Muscle layer of duodenum (tissue), 2 donors: ENCODE measurements around the gene SLC1A4.

Source experiments
- H3K27ac ChIP-seq: one replicate; pipeline ENCODE4 v1.7.0; 2013; ENCODE audit warnings: mild to moderate bottlenecking, low read length
- H3K27me3 ChIP-seq: one replicate; pipeline ENCODE4 v1.7.0; 2013; ENCODE audit warnings: low read depth, mild to moderate bottlenecking, control low read depth, low read length
- H3K36me3 ChIP-seq, 2 donors: one replicate each; pipeline ENCODE4 v1.7.0; 2013; ENCODE audit warnings: low read length in 2 of 2, control low read depth in 1 of 2, mild to moderate bottlenecking in 1 of 2; ENCODE audit not compliant: insufficient read depth in 2 of 2, control insufficient read depth in 1 of 2
- H3K4me1 ChIP-seq, 2 donors: one replicate each; pipeline ENCODE4 v1.7.0; 2013; ENCODE audit warnings: low read length in 2 of 2, mild to moderate bottlenecking in 2 of 2, control low read depth in 1 of 2, moderate library complexity in 1 of 2; ENCODE audit not compliant: insufficient read depth in 2 of 2, control insufficient read depth in 1 of 2
- H3K4me3 ChIP-seq, 2 donors: one replicate each; pipeline ENCODE4 v1.7.0; 2013; ENCODE audit warnings: low read length in 2 of 2, low read depth in 1 of 2, mild to moderate bottlenecking in 1 of 2
- H3K9me3 ChIP-seq, 2 donors: one replicate each; pipeline ENCODE4 v1.7.0; 2013; ENCODE audit warnings: low read length in 2 of 2, control low read depth in 1 of 2, mild to moderate bottlenecking in 1 of 2; ENCODE audit not compliant: control insufficient read depth in 1 of 2
- donor health status: healthy.

Gene SLC1A4

DNA sequence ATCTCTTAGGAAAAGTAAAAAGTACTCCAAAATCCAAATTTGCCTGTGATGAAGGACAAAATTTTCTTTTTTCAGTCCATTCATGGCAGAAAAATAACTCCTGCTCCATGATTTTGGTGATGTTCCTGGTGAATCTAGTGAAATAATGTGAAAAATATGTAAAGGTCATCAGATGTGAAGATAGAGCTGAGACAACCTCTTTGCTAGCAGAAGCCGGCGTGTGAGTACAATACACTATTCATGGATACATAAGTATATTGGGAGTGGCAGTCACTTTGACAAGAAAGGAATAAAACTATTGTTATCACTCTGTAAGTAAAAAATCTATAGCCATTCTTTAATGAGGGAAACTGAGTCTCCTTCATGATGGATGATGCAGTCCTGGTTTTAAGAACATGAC lies 6.3 kb upstream of the SLC1A4 start:
- Histone ChIP-seq H3K27ac (no peak overlapping the region), H3K9me3 (no peaks in the 10 kb centered on the region), H3K4me1 (peaks cover 6 to 11% of the 10 kb centered on the region in 2 donors), H3K4me3 (no peak overlapping the region), H3K36me3 (no peaks in the 10 kb centered on the region), H3K27me3 (no peaks in the 10 kb centered on the region)

DNA sequence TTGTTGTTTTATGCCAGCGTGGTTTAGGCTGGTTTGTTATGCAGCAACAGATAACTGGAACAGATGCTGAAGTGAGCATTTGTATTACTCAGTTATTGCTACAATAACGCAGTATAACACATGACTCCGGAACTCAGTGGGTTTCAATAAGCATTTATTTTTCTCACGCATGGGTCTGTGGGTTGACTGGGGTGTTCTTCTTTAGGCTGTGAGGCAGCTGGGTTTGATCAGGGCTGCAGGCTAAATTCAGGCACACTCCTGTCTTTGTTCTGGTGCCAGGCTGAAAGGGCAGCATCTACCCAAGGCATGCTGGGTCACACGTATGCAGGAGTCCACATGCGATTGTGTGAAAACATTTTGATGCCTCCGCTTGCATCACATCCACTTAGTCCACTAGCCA lies 3.8 kb upstream of the SLC1A4 start:
- Histone ChIP-seq H3K4me3 (no peak overlapping the region), H3K4me1 (peaks cover 6 to 19% of the 10 kb centered on the region in 2 donors), H3K9me3 (no peaks in the 10 kb centered on the region), H3K36me3 (no peaks in the 10 kb centered on the region), H3K27me3 (no peaks in the 10 kb centered on the region), H3K27ac (no peak overlapping the region)

DNA sequence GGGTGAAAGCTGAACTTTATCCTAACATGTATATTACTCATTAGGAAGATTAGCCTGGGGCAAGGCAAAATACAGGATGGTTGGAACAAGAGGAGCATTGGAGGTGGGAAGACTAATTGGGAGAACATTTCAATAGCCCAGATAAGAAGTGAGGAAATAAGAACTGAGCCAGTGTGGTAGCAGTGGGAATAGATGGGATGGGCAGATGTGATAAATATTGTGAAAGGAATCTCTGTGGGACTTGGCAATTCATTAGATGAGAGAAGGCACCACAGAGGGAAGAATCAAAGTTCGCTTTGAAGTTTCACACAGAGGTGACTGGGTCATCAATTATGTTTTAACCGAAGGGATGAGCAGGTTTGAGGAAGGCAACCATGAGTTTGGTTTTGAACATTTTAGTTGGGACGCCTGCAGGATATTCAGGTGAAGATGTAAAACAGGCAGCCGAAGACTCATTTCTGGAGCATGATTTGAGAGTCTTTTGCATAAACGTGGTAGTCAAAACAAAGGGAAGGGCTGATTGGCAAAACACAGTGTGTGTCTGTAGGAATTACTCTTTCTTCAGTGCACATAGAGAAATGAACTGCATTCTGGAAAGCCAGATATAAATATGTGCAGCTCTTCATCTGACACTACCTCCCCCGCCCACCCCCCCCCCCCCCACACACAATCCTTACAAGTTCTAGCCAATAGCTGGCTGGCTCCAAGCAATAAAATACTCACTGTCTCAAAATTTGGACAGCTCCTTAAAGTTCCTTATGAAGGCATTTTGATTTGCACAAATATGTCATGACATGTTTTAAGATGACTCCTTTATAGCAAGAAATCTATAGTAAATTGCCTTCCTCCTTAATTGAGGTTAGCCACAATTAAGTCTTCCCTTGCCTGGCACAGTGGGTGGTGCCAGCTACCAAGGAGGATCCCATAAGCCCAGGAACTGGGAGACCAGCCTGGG lies 1.9 kb upstream of the SLC1A4 start:
- Histone ChIP-seq H3K27ac (no peak overlapping the region), H3K27me3 (no peaks in the 10 kb centered on the region), H3K4me3 (peak overlapping the region in 1 of 2 donors; percentile 82), H3K4me1 (peaks cover 6 to 25% of the 10 kb centered on the region in 2 donors), H3K36me3 (no peaks in the 10 kb centered on the region), H3K9me3 (no peaks in the 10 kb centered on the region)

DNA sequence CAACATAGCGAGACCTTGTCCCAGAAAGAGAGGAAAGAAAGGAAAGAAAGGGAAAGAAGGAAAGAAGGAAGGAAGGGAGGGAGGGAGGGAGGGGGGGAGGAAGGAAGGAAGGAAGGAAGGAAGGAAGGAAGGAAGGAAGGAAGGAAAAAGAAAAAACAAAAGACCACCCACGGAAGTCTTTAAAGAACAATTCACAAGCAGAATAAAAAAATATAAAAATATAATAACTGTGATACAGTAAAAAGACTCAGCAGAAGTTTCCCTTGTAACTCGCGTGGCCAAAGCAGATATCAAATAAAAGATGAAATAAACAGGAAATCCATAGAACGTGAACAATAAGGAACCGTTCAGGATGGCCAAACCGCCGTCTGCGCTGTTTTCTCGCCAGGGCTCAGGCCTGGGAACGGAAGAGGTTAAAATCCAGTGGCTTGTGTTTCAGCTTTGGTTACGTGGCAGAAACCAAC lies 1.2 kb upstream of the SLC1A4 start:
- Histone ChIP-seq H3K4me3 (peak overlapping the region; percentile 82 to 89), H3K4me1 (peaks cover 6 to 25% of the 10 kb centered on the region in 2 donors), H3K36me3 (no peaks in the 10 kb centered on the region), H3K9me3 (no peaks in the 10 kb centered on the region), H3K27me3 (no peaks in the 10 kb centered on the region), H3K27ac (peak overlapping the region; percentile 93)

DNA sequence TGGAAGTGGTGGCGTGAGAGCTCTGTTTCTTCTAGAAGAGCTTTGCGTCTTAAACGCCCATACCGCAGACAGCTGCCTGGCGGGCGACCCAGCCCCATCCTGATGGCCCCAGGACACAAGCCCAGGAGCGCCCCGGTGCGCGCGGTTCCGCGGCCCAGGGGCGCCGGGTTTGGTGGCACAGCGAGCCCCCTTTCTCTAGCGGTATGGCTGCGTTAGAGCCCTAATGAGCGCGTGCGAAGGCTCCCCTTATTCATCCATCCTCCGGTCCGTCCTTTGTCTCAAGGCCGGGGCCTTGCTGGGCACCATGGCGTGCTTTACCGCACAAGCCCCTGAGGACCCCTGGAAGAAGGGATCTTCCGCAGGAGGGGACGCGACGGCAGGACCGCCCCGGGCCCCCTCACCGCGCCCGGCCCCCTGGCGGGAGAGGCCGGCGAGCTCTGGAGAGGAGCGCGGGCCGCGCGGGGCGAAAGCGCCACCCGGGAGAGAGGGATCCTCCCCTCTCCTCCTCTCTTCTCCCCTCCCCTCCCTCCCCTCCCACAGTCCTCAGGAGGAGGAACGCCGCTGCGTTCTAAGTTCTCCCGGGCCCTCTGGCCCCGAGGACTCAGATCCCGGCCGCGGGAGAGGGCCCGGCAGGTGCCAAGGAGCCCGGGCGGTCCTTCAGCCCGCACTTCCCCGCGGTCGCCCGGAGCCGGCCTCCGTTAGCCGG lies 626 bp upstream of the SLC1A4 start:
- H3K9me3 ChIP-seq = no peaks in the 10 kb centered on the region

DNA sequence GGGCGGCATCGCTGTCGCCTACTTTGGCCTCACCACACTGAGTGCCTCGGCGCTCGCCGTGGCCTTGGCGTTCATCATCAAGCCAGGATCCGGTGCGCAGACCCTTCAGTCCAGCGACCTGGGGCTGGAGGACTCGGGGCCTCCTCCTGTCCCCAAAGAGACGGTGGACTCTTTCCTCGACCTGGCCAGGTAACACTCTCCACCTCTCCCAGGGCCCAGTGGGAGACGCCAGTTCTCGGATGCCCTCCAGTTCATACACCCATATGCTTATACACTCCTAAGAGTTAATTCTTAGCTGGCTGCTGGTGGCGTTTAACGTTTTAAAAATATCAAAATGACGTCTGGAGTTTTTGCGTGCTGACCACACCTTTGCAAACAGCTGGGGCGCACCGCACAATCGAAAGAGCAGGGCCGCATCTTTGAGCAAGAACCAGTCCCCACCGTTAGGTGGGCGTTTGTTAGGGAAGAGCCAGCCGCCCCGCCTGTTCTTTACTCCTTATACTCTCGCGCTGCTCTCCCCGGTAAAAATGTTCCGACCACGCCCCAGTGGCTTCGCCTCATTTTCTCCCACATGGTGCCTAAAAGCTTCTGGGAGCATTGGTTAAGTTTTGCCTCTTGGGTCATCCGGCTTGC lies 899 bp downstream of the SLC1A4 start:
- H3K27ac ChIP-seq = no peak overlapping the region
- H3K4me3 ChIP-seq = peak overlapping the region; percentile 68 to 89
- no peaks in the 10 kb centered on the region for H3K36me3 ChIP-seq
- H3K4me1 ChIP-seq = peaks cover 6 to 25% of the 10 kb centered on the region in 2 donors
- H3K27me3 ChIP-seq = no peaks in the 10 kb centered on the region
- no peaks in the 10 kb centered on the region for H3K9me3 ChIP-seq

More for the DNA sequence above, 626 bp upstream of the SLC1A4 start:
- Histone ChIP-seq H3K4me1 (peaks cover 6 to 25% of the 10 kb centered on the region in 2 donors), H3K27ac (peak overlapping the region; percentile 93), H3K36me3 (no peaks in the 10 kb centered on the region), H3K4me3 (peak overlapping the region; percentile 82 to 89), H3K27me3 (no peaks in the 10 kb centered on the region)

DNA sequence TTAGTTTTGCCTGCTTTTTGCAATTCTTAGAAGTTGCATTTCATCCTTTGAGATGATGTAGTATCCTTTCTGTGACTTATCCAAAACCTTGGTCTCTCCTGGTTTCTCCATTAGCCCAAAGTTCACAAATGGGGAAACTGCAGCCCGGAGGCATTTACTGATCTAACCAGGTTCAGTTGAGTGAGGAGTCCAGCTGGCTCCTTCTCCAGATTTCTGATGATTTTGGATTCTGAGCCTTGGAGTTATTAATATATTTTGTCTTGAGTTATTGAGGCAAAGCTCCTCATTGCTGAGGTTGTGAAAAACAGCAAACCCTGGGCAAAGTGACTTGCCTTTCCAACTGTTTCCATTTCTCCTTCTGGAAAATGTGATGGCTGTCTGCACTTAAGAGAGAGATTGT lies 1.7 kb downstream of the SLC1A4 start:
- H3K4me1 ChIP-seq = peaks cover 6 to 25% of the 10 kb centered on the region in 2 donors
- H3K27ac ChIP-seq = no peak overlapping the region
- no peaks in the 10 kb centered on the region for H3K9me3 ChIP-seq
- no peaks in the 10 kb centered on the region for H3K27me3 ChIP-seq
- H3K36me3 ChIP-seq = no peaks in the 10 kb centered on the region
- peak overlapping the region in 1 of 2 donors; percentile 68 for H3K4me3 ChIP-seq

DNA sequence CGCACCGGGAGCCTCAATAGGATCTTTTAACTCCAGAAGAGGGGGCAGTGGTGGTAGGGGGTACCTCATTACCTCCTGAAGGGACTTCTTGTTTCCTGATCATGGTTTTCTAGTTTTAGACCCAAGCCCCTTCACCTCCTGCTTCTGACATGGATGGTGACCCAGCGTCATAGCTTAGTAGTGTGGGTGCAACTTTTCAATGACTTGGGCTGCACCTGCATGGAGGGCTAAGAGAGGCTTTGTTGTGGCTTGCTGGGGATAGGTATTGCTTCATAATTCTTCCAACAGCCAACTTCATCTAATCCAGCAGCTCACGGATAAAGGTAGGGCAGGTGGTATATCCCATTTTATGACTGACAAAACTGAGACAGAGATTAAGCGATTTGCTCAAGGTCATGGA lies 3.0 kb downstream of the SLC1A4 start:
- Histone ChIP-seq H3K9me3 (no peaks in the 10 kb centered on the region), H3K27ac (no peak overlapping the region), H3K4me3 (no peak overlapping the region), H3K4me1 (peaks cover under 1 to 20% of the 10 kb centered on the region in 2 donors), H3K27me3 (no peaks in the 10 kb centered on the region), H3K36me3 (no peaks in the 10 kb centered on the region)

DNA sequence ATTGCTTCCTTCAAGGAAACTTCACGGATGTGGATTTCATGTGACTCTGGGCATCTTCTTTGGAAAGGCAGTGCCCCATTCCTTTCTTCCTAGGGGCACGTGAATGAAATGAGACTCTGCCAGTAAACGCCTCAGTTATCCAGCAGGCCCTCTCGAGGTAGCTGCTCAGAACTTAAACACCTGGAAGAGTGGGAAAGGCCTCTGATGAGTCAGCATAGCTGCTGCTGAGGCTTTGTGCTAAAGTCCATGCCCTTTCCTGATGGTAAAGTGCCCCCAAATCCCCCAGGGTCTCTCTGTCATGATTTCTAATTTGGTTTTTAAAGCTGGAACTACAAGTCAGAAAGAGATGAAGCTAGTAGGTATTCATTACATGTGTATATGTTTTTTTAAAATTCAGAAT lies 3.8 kb downstream of the SLC1A4 start:
- no peak overlapping the region for H3K4me3 ChIP-seq

DNA sequence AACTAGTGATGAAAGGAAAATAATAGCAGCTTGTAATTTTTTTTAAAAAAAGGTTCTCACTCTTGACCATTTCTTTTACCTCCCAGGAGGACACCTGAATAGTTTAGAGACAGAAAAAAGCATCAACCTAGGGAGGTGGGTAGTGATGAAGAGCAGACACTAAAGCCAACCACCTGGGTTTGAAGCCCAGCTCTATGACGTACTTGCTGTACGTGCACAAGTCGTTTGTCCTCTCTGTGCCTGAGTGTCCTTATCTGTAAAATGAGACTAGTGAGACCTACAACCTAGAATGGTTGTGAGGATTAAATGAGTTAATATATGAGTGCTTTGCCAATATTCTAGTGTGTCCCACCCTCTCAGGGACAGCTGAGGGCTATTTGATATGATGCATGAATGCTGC lies 5.8 kb downstream of the SLC1A4 start:
- Histone ChIP-seq H3K4me1 (peaks cover 0 to 10% of the 10 kb centered on the region in 2 donors), H3K9me3 (no peaks in the 10 kb centered on the region), H3K4me3 (no peak overlapping the region), H3K36me3 (no peaks in the 10 kb centered on the region), H3K27me3 (no peaks in the 10 kb centered on the region), H3K27ac (no peak overlapping the region)

More for the DNA sequence above, 3.8 kb downstream of the SLC1A4 start:
- H3K9me3 ChIP-seq = no peaks in the 10 kb centered on the region
- H3K27me3 ChIP-seq = no peaks in the 10 kb centered on the region
- peaks cover 0 to 14% of the 10 kb centered on the region in 2 donors for H3K4me1 ChIP-seq
- no peak overlapping the region for H3K27ac ChIP-seq
- H3K36me3 ChIP-seq = no peaks in the 10 kb centered on the region

DNA sequence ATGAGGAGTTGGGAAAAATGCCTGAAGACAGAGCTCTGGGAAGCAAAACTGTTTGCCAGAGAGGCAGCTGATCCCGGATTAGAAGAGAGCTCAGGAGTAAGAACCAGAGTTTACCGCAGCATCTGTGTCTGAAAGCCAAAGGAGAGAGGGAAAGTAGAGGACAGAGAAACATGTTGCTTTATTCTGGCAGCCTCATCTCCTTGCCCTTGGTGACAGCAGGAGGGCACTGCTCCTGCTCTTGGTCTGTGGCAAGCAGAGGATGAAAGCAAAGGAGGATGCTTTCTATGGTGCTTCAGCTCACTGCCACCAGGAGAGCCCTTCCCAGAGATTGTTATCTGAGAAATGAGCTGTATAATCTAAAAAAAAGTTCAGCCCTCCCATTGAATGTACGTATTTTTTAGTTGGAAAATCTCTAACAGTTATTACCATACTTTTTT lies 7.7 kb downstream of the SLC1A4 start:
- Histone ChIP-seq H3K27ac (no peak overlapping the region), H3K36me3 (no peaks in the 10 kb centered on the region)

More for the DNA sequence above, 7.7 kb downstream of the SLC1A4 start:
- H3K4me3 ChIP-seq = no peak overlapping the region
- H3K27me3 ChIP-seq = no peaks in the 10 kb centered on the region
- H3K4me1 ChIP-seq = no peaks in the 10 kb centered on the region
- no peaks in the 10 kb centered on the region for H3K9me3 ChIP-seq
